Activated T-helper 1 cell treated with anti-CD3 and anti-CD28 coated beads, Interleukin-12 subunit alpha, Interleukin-12 subunit beta, Interleukin-2, Interleukin-4 antibody, amounts not matched to agents 30 ng/mL and 10 ng/mL and 1 ng/mL, durations not matched to agents 14 hours and 24 hours and 36 hours (primary cell): ENCODE results near the gene PRPF8. TPM values are rescaled to one million over a fixed set of nuclear protein-coding genes. Genes with fewer than 3 reads are reported as not detected.

Experiments used
- DNase-seq: peaks from one replicate; pipeline ENCODE4 v3.0.0; 2021; ENCODE audit warnings: low spot score
- H3K27ac Mint-ChIP-seq: one replicate; pipeline ENCODE4 v1.8.0; 2021; ENCODE audit warnings: mild to moderate bottlenecking, mixed read lengths
- H3K27me3 Mint-ChIP-seq: one replicate; pipeline ENCODE4 v1.8.0; 2022; ENCODE audit warnings: mild to moderate bottlenecking, moderate library complexity, mixed read lengths; ENCODE audit not compliant: insufficient read depth
- H3K36me3 Mint-ChIP-seq: one replicate; pipeline ENCODE4 v1.8.0; 2021; ENCODE audit warnings: low read depth, mixed read lengths
- H3K4me1 Mint-ChIP-seq: one replicate; pipeline ENCODE4 v1.8.0; 2021; ENCODE audit warnings: low read depth, mixed read lengths
- H3K4me3 Mint-ChIP-seq: one replicate; pipeline ENCODE4 v1.8.0; 2021; ENCODE audit warnings: mild to moderate bottlenecking, moderate library complexity, mixed read lengths
- H3K9me3 Mint-ChIP-seq: one replicate; pipeline ENCODE4 v1.8.0; 2021; ENCODE audit warnings: mixed read lengths
- intact Hi-C: fragments of 100-400 bp; cut with micrococcal nuclease; formaldehyde crosslinking; loops from one replicate; pipeline ENCODE4 v1.15.1; 2024
- total RNA-seq: library from RNA; stranded (reverse); gene quantifications from 2 replicates; pipeline ENCODE4 v1.2.3, GENCODE V29; 2022

Gene PRPF8
- total RNA-seq, 1 donor from 2014 or later, result 410 TPM

DNA sequence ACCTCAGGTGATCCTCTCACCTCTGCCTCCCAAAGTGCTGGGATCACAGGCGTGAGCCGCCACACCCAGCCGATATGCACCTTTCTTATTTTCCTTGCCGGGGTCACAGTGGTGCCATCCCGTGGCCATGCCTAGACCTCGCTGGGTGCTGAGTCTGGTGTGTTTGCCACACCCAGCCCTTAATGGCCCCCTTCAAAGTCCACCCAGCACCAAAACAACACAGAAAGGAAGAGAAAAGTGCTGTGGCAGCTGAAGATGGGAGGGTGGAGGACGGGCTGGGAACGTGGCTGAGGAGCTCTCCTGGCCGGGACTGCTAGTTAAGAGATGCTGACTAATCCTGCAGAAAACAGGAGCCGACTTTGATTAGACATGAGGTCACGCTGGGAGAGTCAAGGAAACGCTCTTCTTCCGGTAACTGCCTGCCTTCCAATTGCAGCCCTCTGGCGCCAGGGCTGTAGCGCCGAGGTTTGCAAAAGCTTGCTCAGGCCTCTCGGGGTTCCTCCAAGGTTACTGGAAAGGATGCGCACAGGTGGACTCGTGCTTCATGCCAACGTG lies 67.0 kb downstream of the PRPF8 start:
- DNase-seq, result no peak
- Mint-ChIP-seq H3K27me3 (no peaks in the 10 kb centered on the region), H3K36me3 (no peaks in the 10 kb centered on the region), H3K4me3 (no peak overlapping the region), H3K9me3 (no peaks in the 10 kb centered on the region), H3K27ac (no peak overlapping the region), H3K4me1 (no peaks in the 10 kb centered on the region)
- intact Hi-C loops, result no loop called here

DNA sequence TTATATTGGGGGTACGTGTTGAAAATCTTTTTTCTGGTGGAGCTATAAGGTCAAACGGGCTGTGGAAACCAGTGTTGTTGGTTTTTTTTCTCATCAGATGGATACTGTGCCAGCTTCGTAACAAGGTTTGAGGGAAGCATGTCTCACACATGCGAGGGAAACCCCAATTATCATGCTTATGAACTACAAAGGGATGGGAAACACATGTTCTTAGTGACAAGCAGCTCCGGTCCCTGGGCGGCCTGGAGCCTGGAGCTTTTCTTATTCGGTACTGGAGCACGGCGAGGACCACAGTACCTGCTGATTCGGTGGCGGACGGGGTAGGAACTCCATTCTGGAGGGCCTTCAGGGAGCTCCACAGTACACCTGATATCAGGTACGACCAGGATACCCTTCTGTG lies 68.6 kb downstream of the PRPF8 start:
- no peak for DNase-seq
- Mint-ChIP-seq H3K27ac (no peak overlapping the region), H3K36me3 (no peaks in the 10 kb centered on the region), H3K4me1 (no peaks in the 10 kb centered on the region), H3K4me3 (no peak overlapping the region), H3K27me3 (no peaks in the 10 kb centered on the region), H3K9me3 (no peaks in the 10 kb centered on the region)
- intact Hi-C loops, result no loop called here

DNA sequence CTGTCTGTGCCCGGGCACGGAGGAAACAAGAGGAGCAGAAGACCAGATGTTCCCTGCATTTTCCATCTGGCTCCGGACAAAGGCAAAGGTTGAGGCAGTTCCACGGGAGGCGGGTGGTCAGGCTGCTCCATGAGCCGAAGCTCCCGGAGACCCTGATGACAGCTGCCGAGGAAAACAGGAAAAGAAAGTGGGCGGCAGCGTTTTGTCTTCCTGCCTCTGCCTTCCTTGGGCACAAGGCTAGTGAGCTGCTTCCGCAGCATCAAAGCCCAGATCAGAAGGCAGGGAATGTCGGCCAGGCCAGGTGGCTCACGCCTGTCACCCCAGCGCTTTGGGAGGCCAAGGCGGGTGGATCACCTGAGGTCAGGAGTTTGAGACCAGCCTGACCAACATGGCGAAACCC lies 72.3 kb downstream of the PRPF8 start:
- DNase-seq, result no peak
- H3K36me3 Mint-ChIP-seq, result no peaks in the 10 kb centered on the region
- peaks cover 7% of the 10 kb centered on the region for H3K4me1 Mint-ChIP-seq
- H3K4me3 Mint-ChIP-seq, result no peak overlapping the region
- no peaks in the 10 kb centered on the region for H3K9me3 Mint-ChIP-seq
- no peaks in the 10 kb centered on the region for H3K27me3 Mint-ChIP-seq
- no peak overlapping the region for H3K27ac Mint-ChIP-seq
- intact Hi-C loops, result no loop called here

DNA sequence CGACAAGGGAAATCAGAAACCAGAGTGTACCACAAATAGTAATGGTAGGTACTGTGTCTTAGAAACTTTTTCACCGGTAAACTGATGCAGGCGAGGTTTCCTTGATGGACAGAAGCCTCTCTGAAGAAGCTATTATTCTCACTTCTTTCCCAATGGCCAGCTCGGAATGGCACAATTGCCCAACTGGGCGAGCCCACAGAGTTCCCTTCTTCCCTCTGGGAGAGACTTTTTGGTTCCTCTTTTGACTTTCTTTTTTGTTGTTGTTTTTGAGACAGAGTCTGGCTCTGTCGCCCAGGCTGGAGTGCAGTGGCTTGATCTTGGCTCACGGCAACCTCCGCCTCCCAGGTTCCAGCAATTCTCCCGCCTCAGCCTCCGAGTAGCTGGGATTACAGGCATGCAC lies 73.0 kb downstream of the PRPF8 start:
- intact Hi-C loops, result no loop called here
- no peak for DNase-seq
- H3K4me3 Mint-ChIP-seq, result no peak overlapping the region

DNA sequence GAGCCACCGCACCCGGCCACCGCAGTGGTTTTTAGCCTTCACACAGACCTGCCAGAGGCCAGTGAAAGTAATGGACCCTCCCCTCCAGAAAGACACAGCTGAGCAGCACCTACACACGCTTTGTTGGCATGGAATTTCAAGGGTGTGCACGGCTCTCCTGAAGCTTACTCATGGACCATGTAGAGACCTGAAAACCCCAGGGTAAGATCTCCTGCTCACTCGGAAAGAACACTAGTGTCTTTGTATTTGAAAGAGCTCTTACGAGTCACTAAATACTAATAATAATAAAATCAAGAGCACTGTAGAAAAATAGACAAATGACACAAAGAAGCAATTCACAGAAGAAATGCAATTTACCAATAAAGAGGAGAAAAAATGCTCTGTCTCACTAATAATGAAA lies 76.0 kb downstream of the PRPF8 start:
- Mint-ChIP-seq H3K36me3 (no peaks in the 10 kb centered on the region), H3K4me3 (no peak overlapping the region), H3K27ac (no peak overlapping the region), H3K4me1 (peaks cover 20% of the 10 kb centered on the region), H3K9me3 (no peaks in the 10 kb centered on the region), H3K27me3 (no peaks in the 10 kb centered on the region)
- intact Hi-C loops, result no loop called here
- DNase-seq, result no peak

More for the DNA sequence above, 73.0 kb downstream of the PRPF8 start:
- no peaks in the 10 kb centered on the region for H3K9me3 Mint-ChIP-seq
- H3K27me3 Mint-ChIP-seq, result no peaks in the 10 kb centered on the region
- H3K36me3 Mint-ChIP-seq, result no peaks in the 10 kb centered on the region
- H3K4me1 Mint-ChIP-seq, result peaks cover 14% of the 10 kb centered on the region
- H3K27ac Mint-ChIP-seq, result no peak overlapping the region

DNA sequence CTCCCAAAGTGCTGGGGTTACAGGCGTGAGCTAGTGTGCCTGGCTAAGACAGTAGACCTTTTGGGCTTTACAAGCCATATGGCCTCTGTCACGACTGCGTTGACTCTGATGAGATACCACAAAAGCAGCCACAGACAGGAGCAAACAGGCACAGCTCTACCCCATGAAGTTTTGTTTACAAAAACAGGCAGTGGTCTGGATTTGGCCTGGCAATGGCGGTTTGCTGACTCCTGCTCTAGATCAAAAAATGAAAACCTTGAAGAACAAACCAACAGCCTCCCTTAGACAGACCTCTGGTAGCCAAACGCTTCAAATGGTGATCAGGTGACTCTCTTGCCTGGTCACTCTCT lies 76.7 kb downstream of the PRPF8 start:
- Mint-ChIP-seq H3K27ac (peak overlapping the region; percentile 84), H3K4me1 (peaks cover 20% of the 10 kb centered on the region), H3K36me3 (no peaks in the 10 kb centered on the region), H3K27me3 (no peaks in the 10 kb centered on the region), H3K4me3 (no peak overlapping the region), H3K9me3 (no peaks in the 10 kb centered on the region)
- intact Hi-C loops, result loop anchor here (1.0 kb wide), 1 partner anchor 20 kb away; the partner anchor contains the start of gene SLC43A2
- DNase-seq, result no peak

DNA sequence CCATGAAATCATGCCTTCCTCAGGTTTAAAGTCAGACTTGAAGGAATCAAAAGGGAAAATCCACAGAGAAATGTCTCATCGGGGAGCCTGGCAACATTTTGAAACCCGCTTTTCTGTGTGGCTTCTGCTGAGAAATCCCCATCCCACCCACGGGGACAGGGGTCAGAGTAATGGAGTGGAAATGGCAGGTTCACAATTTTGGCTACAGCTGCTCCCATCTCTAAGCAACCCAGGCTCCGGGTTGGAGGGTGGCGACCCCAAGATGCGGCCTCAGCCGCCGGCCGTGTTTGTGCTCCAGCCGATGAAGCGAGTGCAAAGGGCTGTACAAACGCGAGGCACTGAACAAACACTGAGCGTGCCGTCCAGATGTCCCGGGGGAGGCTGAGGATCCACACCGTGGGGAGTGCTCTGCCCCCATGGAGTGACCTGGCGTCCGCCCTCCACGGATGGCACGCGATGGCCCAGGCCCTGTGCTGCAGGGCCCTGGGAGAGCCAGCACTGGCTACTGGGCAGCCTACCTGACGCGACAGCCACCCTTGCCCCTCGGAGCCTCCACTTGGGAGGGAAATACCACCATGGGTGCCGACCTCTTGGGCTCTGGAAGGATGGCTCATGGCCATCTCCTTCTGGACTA lies 78.2 kb downstream of the PRPF8 start:
- no peak for DNase-seq
- intact Hi-C loops, result no loop called here
- Mint-ChIP-seq H3K27ac (peak overlapping the region; percentile 84), H3K4me3 (no peak overlapping the region), H3K4me1 (peaks cover 20% of the 10 kb centered on the region), H3K9me3 (peaks cover 4% of the 10 kb centered on the region), H3K27me3 (no peaks in the 10 kb centered on the region), H3K36me3 (no peaks in the 10 kb centered on the region)

DNA sequence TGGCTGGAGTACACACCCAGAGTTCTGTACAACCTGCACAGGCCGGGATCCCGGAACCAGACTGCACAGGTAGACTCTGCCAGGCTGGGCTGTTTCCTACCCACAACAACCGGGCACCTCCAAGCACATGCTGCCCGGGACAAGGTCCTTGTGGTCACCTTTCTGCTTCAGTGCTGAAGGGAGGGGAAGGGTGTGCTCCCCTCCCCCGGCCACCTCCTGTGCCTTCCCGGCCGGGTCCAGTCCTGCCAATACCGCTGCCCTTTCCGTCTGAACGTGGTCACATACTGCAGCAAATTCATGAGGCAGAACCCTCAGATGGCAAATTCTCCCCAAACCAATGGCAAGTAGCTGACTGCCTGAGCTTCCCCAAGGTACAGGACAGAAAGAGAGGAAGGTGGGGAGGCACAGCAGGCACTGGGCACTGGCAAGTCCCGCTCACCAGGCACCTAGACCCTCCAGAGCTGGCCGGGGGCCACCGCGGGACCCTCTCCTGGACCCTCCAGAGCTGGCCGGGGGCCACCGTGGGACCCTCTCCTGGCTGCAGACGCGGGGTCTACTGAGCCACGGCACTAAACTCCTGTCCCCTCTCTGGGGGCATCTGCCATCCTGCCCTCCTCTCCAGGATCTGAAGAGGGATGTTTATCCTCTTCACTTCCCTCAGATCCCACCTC lies 78.9 kb downstream of the PRPF8 start:
- Mint-ChIP-seq H3K9me3 (peaks cover 10% of the 10 kb centered on the region), H3K27me3 (no peaks in the 10 kb centered on the region), H3K36me3 (no peaks in the 10 kb centered on the region), H3K4me1 (peaks cover 20% of the 10 kb centered on the region), H3K27ac (peak overlapping the region; percentile 52), H3K4me3 (no peak overlapping the region)
- DNase-seq, result no peak
- intact Hi-C loops, result no loop called here

DNA sequence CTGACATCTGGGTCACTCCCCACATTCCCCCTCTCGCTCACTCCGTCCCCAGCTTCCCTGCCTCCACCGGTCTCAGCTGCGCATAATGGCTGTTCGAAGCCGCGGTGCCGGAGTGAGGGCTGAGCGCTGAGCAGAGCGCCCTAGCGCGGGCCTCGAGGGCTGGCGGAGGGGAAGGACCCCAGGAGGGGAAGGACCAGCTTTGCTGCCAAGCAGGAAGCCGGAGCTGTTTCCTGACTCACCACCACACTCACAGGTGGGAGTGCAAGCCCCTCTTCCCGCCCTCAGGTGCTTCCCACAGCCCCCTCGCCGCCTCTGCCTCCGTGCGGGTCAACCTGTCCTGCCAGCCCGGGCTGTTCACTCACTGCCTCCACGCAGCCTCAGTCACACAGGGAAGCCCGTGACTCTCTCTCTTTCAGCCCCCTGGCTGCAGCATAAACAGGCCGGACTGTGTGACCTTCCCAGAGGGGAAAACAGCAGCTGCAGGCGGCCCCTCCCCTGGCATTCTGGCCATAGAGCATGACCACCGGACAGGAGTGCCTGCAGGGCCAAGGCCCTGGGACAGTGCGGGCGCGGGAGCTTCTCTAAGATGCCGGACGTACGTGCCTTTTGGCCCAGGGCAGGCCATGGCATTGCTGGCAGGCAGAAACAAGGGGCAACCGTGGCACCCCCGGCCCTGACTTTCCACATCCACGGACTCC lies 79.7 kb downstream of the PRPF8 start:
- Mint-ChIP-seq H3K9me3 (peaks cover 12% of the 10 kb centered on the region), H3K4me3 (no peak overlapping the region), H3K27ac (no peak overlapping the region), H3K27me3 (no peaks in the 10 kb centered on the region), H3K4me1 (peaks cover 20% of the 10 kb centered on the region), H3K36me3 (no peaks in the 10 kb centered on the region)
- intact Hi-C loops, result no loop called here
- no peak for DNase-seq

DNA sequence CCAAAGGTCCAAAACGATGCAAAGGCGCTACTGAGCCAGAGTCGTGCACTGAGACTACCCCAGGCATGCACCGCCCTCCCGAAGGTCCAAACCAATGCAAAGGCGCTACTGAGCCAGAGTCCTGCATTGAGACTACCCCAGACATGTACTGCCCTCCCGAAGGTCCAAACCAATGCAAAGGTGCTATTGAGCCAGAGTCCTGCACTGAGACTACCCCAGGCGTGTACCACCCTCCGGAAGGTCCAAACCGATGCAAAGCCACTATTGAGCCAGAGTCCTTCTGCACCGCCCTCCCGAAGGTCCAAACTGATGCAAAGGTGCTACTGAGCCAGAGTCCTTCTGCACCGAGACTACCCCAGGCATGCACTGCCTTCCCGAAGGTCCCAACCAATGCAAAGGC lies 83.1 kb downstream of the PRPF8 start:
- Mint-ChIP-seq H3K4me3 (no peak overlapping the region), H3K36me3 (no peaks in the 10 kb centered on the region), H3K27me3 (peaks cover 2% of the 10 kb centered on the region), H3K9me3 (peaks cover 12% of the 10 kb centered on the region), H3K27ac (no peak overlapping the region), H3K4me1 (peaks cover 6% of the 10 kb centered on the region)
- intact Hi-C loops, result no loop called here
- DNase-seq, result no peak

Other genes with a start within 250 kb of the PRPF8 start
- 19.8 and 24.2 TPM in 2 replicates for gene CRK, start 228.6 kb downstream of the PRPF8 start, total RNA-seq
- 31.1 and 44.0 TPM in 2 replicates for gene MYO1C, start 192.2 kb downstream of the PRPF8 start, total RNA-seq
- 23.9 and 24.7 TPM in 2 replicates for gene INPP5K, start 168.3 kb downstream of the PRPF8 start, total RNA-seq
- gene PITPNA, start 122.1 kb downstream of the PRPF8 start, total RNA-seq, result 72.7 and 74.2 TPM in 2 replicates
- 1.7 and 2.5 TPM in 2 replicates for gene SLC43A2, start 56.0 kb downstream of the PRPF8 start, total RNA-seq
- gene SCARF1, start 39.1 kb downstream of the PRPF8 start, total RNA-seq, result 7.3 and 9.3 TPM in 2 replicates
- gene RILP, start 35.0 kb downstream of the PRPF8 start, total RNA-seq, result 6.8 and 7.4 TPM in 2 replicates
- 0.12 and 0.13 TPM in 2 replicates for gene TLCD2, start 25.5 kb upstream of the PRPF8 start, total RNA-seq
- 21.6 and 21.9 TPM in 2 replicates for gene WDR81, start 39.8 kb upstream of the PRPF8 start, total RNA-seq
- 0.12 and 0.41 TPM in 2 replicates for gene SERPINF2, start 58.0 kb upstream of the PRPF8 start, total RNA-seq
- not detected in 2 replicates for gene SERPINF1, start 77.2 kb upstream of the PRPF8 start, total RNA-seq
- 28.4 and 33.4 TPM in 2 replicates for gene SMYD4, start 145.0 kb upstream of the PRPF8 start, total RNA-seq
- 266 and 269 TPM in 2 replicates for gene RPA1, start 145.1 kb upstream of the PRPF8 start, total RNA-seq